H9 (cell line): ENCODE results near the gene GTF3C1. TPM values are rescaled to one million over a fixed set of nuclear protein-coding genes. Genes with fewer than 3 reads are reported as not detected.

ENCODE experiments used
- DNase-seq: peaks from one replicate; pipeline ENCODE4 v3.0.0-alpha.2; 2017
- H2AFZ ChIP-seq: one replicate; pipeline ENCODE4 v1.6.1; 2013; ENCODE audit warnings: mild to moderate bottlenecking, low read length, control low read depth, moderate library complexity
- H2AK5ac ChIP-seq: 2 replicates; pipeline ENCODE4 v1.6.1; 2013; ENCODE audit warnings: low read length, control low read depth, mixed read lengths; ENCODE audit not compliant: insufficient read length
- H2BK120ac ChIP-seq: one replicate; pipeline ENCODE4 v1.6.1; 2013; ENCODE audit warnings: low read depth, mild to moderate bottlenecking, low read length, control low read depth, inconsistent platforms; ENCODE audit not compliant: poor library complexity, severe bottlenecking
- H2BK12ac ChIP-seq: 2 replicates; pipeline ENCODE4 v1.6.1; 2013; ENCODE audit warnings: low read length, control low read depth, mixed read lengths, low read depth; ENCODE audit not compliant: insufficient read length
- H2BK15ac ChIP-seq: 2 replicates; pipeline ENCODE4 v1.6.1; 2013; ENCODE audit warnings: low read depth, low read length, control low read depth
- H2BK20ac ChIP-seq: one replicate; pipeline ENCODE4 v1.6.1; 2013; ENCODE audit warnings: low read depth, mild to moderate bottlenecking, low read length, control low read depth, inconsistent platforms; ENCODE audit not compliant: poor library complexity, severe bottlenecking
- H2BK5ac ChIP-seq: 2 replicates; pipeline ENCODE4 v1.6.1; 2013; ENCODE audit warnings: low read length, control low read depth, mixed read lengths; ENCODE audit not compliant: insufficient read length
- H3K14ac ChIP-seq: 2 replicates; pipeline ENCODE4 v1.6.1; 2013; ENCODE audit warnings: low read length, control low read depth; ENCODE audit not compliant: insufficient read depth
- H3K18ac ChIP-seq: 2 replicates; pipeline ENCODE4 v1.6.1; 2013; ENCODE audit warnings: low read depth, mild to moderate bottlenecking, mixed read lengths, low read length, control low read depth; ENCODE audit not compliant: insufficient read length
- H3K23ac ChIP-seq: 2 replicates; pipeline ENCODE4 v1.6.1; 2013; ENCODE audit warnings: low read length, control low read depth, mixed read lengths, low read depth; ENCODE audit not compliant: insufficient read length
- H3K23me2 ChIP-seq: 2 replicates; pipeline ENCODE4 v1.6.1; 2013; ENCODE audit warnings: low read depth, mild to moderate bottlenecking, mixed read lengths, low read length, control low read depth; ENCODE audit not compliant: insufficient read length, poor library complexity, severe bottlenecking
- H3K27ac ChIP-seq: 2 replicates; pipeline ENCODE4 v1.5.1; 2013; ENCODE audit warnings: low read length, control low read depth, mixed read lengths, low read depth; ENCODE audit not compliant: insufficient read length
- H3K27me3 ChIP-seq: 2 replicates; pipeline ENCODE4 v1.6.1; 2013; ENCODE audit warnings: low read length, control low read depth, inconsistent platforms; ENCODE audit not compliant: insufficient read depth
- H3K4ac ChIP-seq: 2 replicates; pipeline ENCODE4 v1.6.1; 2013; ENCODE audit warnings: low read depth, mild to moderate bottlenecking, control low read depth, inconsistent platforms, low read length, moderate library complexity
- H3K4me1 ChIP-seq: 2 replicates; pipeline ENCODE4 v1.6.1; 2013; ENCODE audit warnings: low read length, control low read depth, inconsistent platforms; ENCODE audit not compliant: insufficient read depth
- H3K4me2 ChIP-seq: 2 replicates; pipeline ENCODE4 v1.6.1; 2013; ENCODE audit warnings: low read length, control low read depth, mixed read lengths; ENCODE audit not compliant: insufficient read length, insufficient read depth
- H3K56ac ChIP-seq: 2 replicates; pipeline ENCODE4 v1.6.1; 2013; ENCODE audit warnings: low read depth, mild to moderate bottlenecking, mixed read lengths, low read length, control low read depth; ENCODE audit not compliant: insufficient read length
- H3K79me1 ChIP-seq: 2 replicates; pipeline ENCODE4 v1.6.1; 2013; ENCODE audit warnings: low read depth, mild to moderate bottlenecking, moderate library complexity, low read length, control low read depth, inconsistent platforms; ENCODE audit not compliant: insufficient read depth, poor library complexity, severe bottlenecking
- H3K79me2 ChIP-seq: 2 replicates; pipeline ENCODE4 v1.6.1; 2013; ENCODE audit warnings: low read length, control low read depth, inconsistent platforms; ENCODE audit not compliant: insufficient read depth
- H3K9ac ChIP-seq: 2 replicates; pipeline ENCODE4 v1.6.1; 2013; ENCODE audit warnings: low read length, control low read depth, mixed read lengths; ENCODE audit not compliant: insufficient read length; ENCODE audit errors: extremely low read depth
- H3K9me3 ChIP-seq: one replicate; pipeline ENCODE4 v1.6.1; 2013; ENCODE audit warnings: low read depth, low read length, inconsistent platforms; ENCODE audit not compliant: control insufficient read depth
- H3T11ph ChIP-seq: one replicate; pipeline ENCODE4 v1.6.1; 2013; ENCODE audit warnings: mild to moderate bottlenecking, low read length, control low read depth, inconsistent platforms
- H4K20me1 ChIP-seq: one replicate; pipeline ENCODE4 v1.6.1; 2013; ENCODE audit not compliant: control insufficient read depth, insufficient read length, insufficient read depth
- H4K5ac ChIP-seq: 2 replicates; pipeline ENCODE4 v1.6.1; 2013; ENCODE audit warnings: low read depth, mild to moderate bottlenecking, mixed read lengths, low read length, control low read depth; ENCODE audit not compliant: insufficient read length
- H4K8ac ChIP-seq: replicated peaks from 2 replicates; pipeline ENCODE4 v1.6.1; 2013; ENCODE audit warnings: low read length, control low read depth, mixed read lengths, low read depth; ENCODE audit not compliant: insufficient read length
- H4K91ac ChIP-seq: 2 replicates; pipeline ENCODE4 v1.6.1; 2013; ENCODE audit warnings: low read depth, mild to moderate bottlenecking, moderate library complexity, mixed read lengths, low read length, control low read depth; ENCODE audit not compliant: insufficient read length
- H3K27ac Mint-ChIP-seq, 3 experiments: 2 replicates in 2 of 3; 3 replicates in 1 of 3; pipeline ENCODE4 v1.8.0; 2020 to 2021; ENCODE audit warnings: mixed read lengths in 3 of 3, mild to moderate bottlenecking in 1 of 3, moderate library complexity in 1 of 3
- H3K27me3 Mint-ChIP-seq: 2 replicates; pipeline ENCODE4 v1.8.0; 2021; ENCODE audit warnings: low read depth, mild to moderate bottlenecking, moderate library complexity, mixed read lengths
- H3K36me3 Mint-ChIP-seq, 3 experiments: 2 replicates in 2 of 3; 3 replicates in 1 of 3; pipeline ENCODE4 v1.8.0; 2020 to 2021; ENCODE audit warnings: low read depth in 3 of 3, mixed read lengths in 3 of 3; ENCODE audit not compliant: insufficient read depth in 1 of 3
- H3K4me1 Mint-ChIP-seq, 2 experiments: 2 replicates each; pipeline ENCODE4 v1.8.0; 2020; ENCODE audit warnings: mixed read lengths in 2 of 2
- H3K4me3 Mint-ChIP-seq, 2 experiments: 2 replicates in 1 of 2; 3 replicates in 1 of 2; pipeline ENCODE4 v1.8.0; 2020 to 2021; ENCODE audit warnings: mild to moderate bottlenecking in 2 of 2, mixed read lengths in 2 of 2, moderate library complexity in 1 of 2
- H3K9me3 Mint-ChIP-seq, 2 experiments: 2 replicates in 1 of 2; 3 replicates in 1 of 2; pipeline ENCODE4 v1.8.0; 2020; ENCODE audit warnings: mild to moderate bottlenecking in 2 of 2, mixed read lengths in 2 of 2, moderate library complexity in 1 of 2
- CTCF ChIP-seq: fragments of 200-600 bp; sonication (generic); conservative IDR thresholded peaks from 3 replicates; pipeline ENCODE4 v1.8.0; 2021; ENCODE audit warnings: antibody characterized with exemption, mild to moderate bottlenecking
- WGBS: extraction: QIAGEN DNeasy Blood & Tissue Kit; methylation state at CpG from one replicate; pipeline ENCODE4 v1.1.7; 2013; ENCODE audit warnings: missing lambda C conversion rate, low lambda C conversion rate, mixed read lengths; ENCODE audit not compliant: insufficient read length; ENCODE audit errors: extremely low coverage; 5-methylcytosine and 5-hydroxymethylcytosine counted together
- total RNA-seq: library from RNA; stranded (reverse); gene quantifications from 2 replicates; pipeline ENCODE4 v1.2.1, GENCODE V29; 2021

The GTF3C1 gene
- total RNA-seq, 1 experiment from 2014 or later: 113 TPM

GRCh38 chr16:27568077-27568476 is 18.4 kb upstream of the GTF3C1 start:
- H3K79me1 ChIP-seq: no peaks in the 10 kb centered on the region
- Mint-ChIP-seq H3K27ac (no peak overlapping the region; a peak in 1 of 7 replicates), H3K36me3 (no peaks in the 10 kb centered on the region), H3K9me3 (no peaks in the 10 kb centered on the region), H3K27me3 (no peaks in the 10 kb centered on the region), H3K4me1 (peaks cover 0 to 8% of the 10 kb centered on the region in 2 experiments; a peak in 2 of 4 replicates), H3K4me3 (no peak overlapping the region)
- no peak overlapping the region for H3K56ac ChIP-seq
- no peaks in the 10 kb centered on the region for H4K20me1 ChIP-seq
- no peak overlapping the region for H2BK20ac ChIP-seq
- H3K9ac ChIP-seq: no peak overlapping the region
- no peak overlapping the region for H2AK5ac ChIP-seq
- H3K23ac ChIP-seq: no peak overlapping the region
- H3K4me2 ChIP-seq: no peak overlapping the region
- H3K23me2 ChIP-seq: no peaks in the 10 kb centered on the region
- no peak overlapping the region for H3K27ac ChIP-seq
- no peak overlapping the region for H2AFZ ChIP-seq
- H3K14ac ChIP-seq: no peak overlapping the region
- H2BK5ac ChIP-seq: no peak overlapping the region
- no CpG with 5 or more reads among the region's 4 CpGs for WGBS
- no peak overlapping the region for H4K8ac ChIP-seq
- TF ChIP-seq CTCF: no peak
- no peaks in the 10 kb centered on the region for H3K9me3 ChIP-seq
- H3K4ac ChIP-seq: no peak overlapping the region
- H4K5ac ChIP-seq: no peak overlapping the region
- no peaks in the 10 kb centered on the region for H3K79me2 ChIP-seq
- no peak overlapping the region for H3T11ph ChIP-seq
- no peaks in the 10 kb centered on the region for H3K27me3 ChIP-seq
- H3K4me1 ChIP-seq: no peaks in the 10 kb centered on the region
- no peak for DNase-seq
- H2BK120ac ChIP-seq: no peak overlapping the region
- H2BK12ac ChIP-seq: no peak overlapping the region
- H4K91ac ChIP-seq: no peak overlapping the region
- no peak overlapping the region for H2BK15ac ChIP-seq
- H3K18ac ChIP-seq: no peak overlapping the region
